Measurements from ENCODE around the gene ITGA8. TPM values are rescaled to one million over a fixed set of nuclear protein-coding genes. Genes with fewer than 3 reads are reported as not detected.
A peak's percentile ranks its signal among the peaks of the same experiment; 100 is the strongest.

Gene ITGA8
- polyA plus RNA-seq, 4 donors = 0.81 to 13.7 (median 2.6) TPM; not detected in 1

GRCh38 chr10:15754937-15755336 lies 35.2 kb upstream of the ITGA8 start:
- Histone ChIP-seq H3K36me3 (ENCODE audit: control insufficient read depth in 3 of 3, insufficient read depth in 2 of 3, low read depth in 1 of 3, low read length in 3 of 3) (no peaks in the 10 kb centered on the region), H3K4me3 (ENCODE audit: low read depth in 1 of 3, low read length in 3 of 3) (no peak overlapping the region), H3K27ac (ENCODE audit: low read depth in 1 of 3, low read length in 2 of 3) (no peak overlapping the region), H3K27me3 (ENCODE audit: control insufficient read depth in 3 of 3, insufficient read depth in 3 of 3, low read length in 3 of 3) (no peaks in the 10 kb centered on the region), H3K9me3 (ENCODE audit: control insufficient read depth in 2 of 2, insufficient read depth in 1 of 2, low read depth in 1 of 2, low read length in 1 of 2) (no peaks in the 10 kb centered on the region), H3K4me1 (ENCODE audit: control insufficient read depth in 3 of 3, insufficient read depth in 2 of 3, low read depth in 1 of 3, low read length in 2 of 3) (no peaks in the 10 kb centered on the region)
- FAIRE-seq = no peak
- DNase-seq = no peak
- 32 to 54% (median 34%) methylated on average over 2 of the region's 2 CpGs for WGBS, 3 donors

GRCh38 chr10:15751046-15751445 lies 31.3 kb upstream of the ITGA8 start:
- Histone ChIP-seq H3K27ac (ENCODE audit: low read depth in 1 of 3, low read length in 2 of 3) (no peak overlapping the region), H3K9me3 (ENCODE audit: control insufficient read depth in 2 of 2, insufficient read depth in 1 of 2, low read depth in 1 of 2, low read length in 1 of 2) (no peaks in the 10 kb centered on the region), H3K36me3 (ENCODE audit: control insufficient read depth in 3 of 3, insufficient read depth in 2 of 3, low read depth in 1 of 3, low read length in 3 of 3) (no peaks in the 10 kb centered on the region), H3K27me3 (ENCODE audit: control insufficient read depth in 3 of 3, insufficient read depth in 3 of 3, low read length in 3 of 3) (no peaks in the 10 kb centered on the region), H3K4me3 (ENCODE audit: low read depth in 1 of 3, low read length in 3 of 3) (no peak overlapping the region), H3K4me1 (ENCODE audit: control insufficient read depth in 3 of 3, insufficient read depth in 2 of 3, low read depth in 1 of 3, low read length in 2 of 3) (no peaks in the 10 kb centered on the region)
- 70 to 88% (median 79%) methylated on average over 5 of the region's 5 CpGs for WGBS, 3 donors
- FAIRE-seq (no peak), DNase-seq (no peak)

- H3K4me1 ChIP-seq (ENCODE audit: control insufficient read depth in 3 of 3, insufficient read depth in 2 of 3, low read depth in 1 of 3, low read length in 2 of 3) = no peaks in the 10 kb centered on the region
- H3K27ac ChIP-seq (ENCODE audit: low read depth in 1 of 3, low read length in 2 of 3) = no peak overlapping the region
- no peak for FAIRE-seq
- H3K27me3 ChIP-seq (ENCODE audit: control insufficient read depth in 3 of 3, insufficient read depth in 3 of 3, low read length in 3 of 3) = no peaks in the 10 kb centered on the region
- WGBS, 3 donors = 31 to 45% (median 37%) methylated on average over 3 of the region's 3 CpGs
- no peak for DNase-seq
- no peaks in the 10 kb centered on the region for H3K36me3 ChIP-seq (ENCODE audit: control insufficient read depth in 3 of 3, insufficient read depth in 2 of 3, low read depth in 1 of 3, low read length in 3 of 3)
- no peaks in the 10 kb centered on the region for H3K9me3 ChIP-seq (ENCODE audit: control insufficient read depth in 2 of 2, insufficient read depth in 1 of 2, low read depth in 1 of 2, low read length in 1 of 2)
- H3K4me3 ChIP-seq (ENCODE audit: low read depth in 1 of 3, low read length in 3 of 3) = no peak overlapping the region
Observed at GRCh38 chr10:15748126-15748525, 28.4 kb upstream of the ITGA8 start.

GRCh38 chr10:15747632-15748031 lies 27.9 kb upstream of the ITGA8 start:
- H3K4me1 ChIP-seq (ENCODE audit: control insufficient read depth in 3 of 3, insufficient read depth in 2 of 3, low read depth in 1 of 3, low read length in 2 of 3) = no peaks in the 10 kb centered on the region
- 56 to 76% (median 71%) methylated on average over 3 of the region's 3 CpGs for WGBS, 3 donors
- no peak for FAIRE-seq
- H3K9me3 ChIP-seq (ENCODE audit: control insufficient read depth in 2 of 2, insufficient read depth in 1 of 2, low read depth in 1 of 2, low read length in 1 of 2) = no peaks in the 10 kb centered on the region
- no peaks in the 10 kb centered on the region for H3K27me3 ChIP-seq (ENCODE audit: control insufficient read depth in 3 of 3, insufficient read depth in 3 of 3, low read length in 3 of 3)
- DNase-seq = no peak
- peak overlapping the region in 1 of 3 donors; percentile 32 for H3K27ac ChIP-seq (ENCODE audit: low read depth in 1 of 3, low read length in 2 of 3)
- H3K4me3 ChIP-seq (ENCODE audit: low read depth in 1 of 3, low read length in 3 of 3) = no peak overlapping the region
- no peaks in the 10 kb centered on the region for H3K36me3 ChIP-seq (ENCODE audit: control insufficient read depth in 3 of 3, insufficient read depth in 2 of 3, low read depth in 1 of 3, low read length in 3 of 3)

- no peak overlapping the region for H3K27ac ChIP-seq (ENCODE audit: low read depth in 1 of 3, low read length in 2 of 3)
- no peaks in the 10 kb centered on the region for H3K4me1 ChIP-seq (ENCODE audit: control insufficient read depth in 3 of 3, insufficient read depth in 2 of 3, low read depth in 1 of 3, low read length in 2 of 3)
- no peaks in the 10 kb centered on the region for H3K27me3 ChIP-seq (ENCODE audit: control insufficient read depth in 3 of 3, insufficient read depth in 3 of 3, low read length in 3 of 3)
- H3K4me3 ChIP-seq (ENCODE audit: low read depth in 1 of 3, low read length in 3 of 3) = no peak overlapping the region
- no peaks in the 10 kb centered on the region for H3K36me3 ChIP-seq (ENCODE audit: control insufficient read depth in 3 of 3, insufficient read depth in 2 of 3, low read depth in 1 of 3, low read length in 3 of 3)
- DNase-seq (peak in 1 of 2 donors; percentile 13), FAIRE-seq (no peak)
- H3K9me3 ChIP-seq (ENCODE audit: control insufficient read depth in 2 of 2, insufficient read depth in 1 of 2, low read depth in 1 of 2, low read length in 1 of 2) = no peaks in the 10 kb centered on the region
- 73 to 88% (median 75%) methylated on average over 1 of the region's 1 CpG for WGBS, 3 donors
Observed at GRCh38 chr10:15745751-15746150, 26.0 kb upstream of the ITGA8 start.

GRCh38 chr10:15744217-15744865 lies 24.6 kb upstream of the ITGA8 start:
- Histone ChIP-seq H3K4me3 (ENCODE audit: low read depth in 1 of 3, low read length in 3 of 3) (no peak overlapping the region), H3K9me3 (ENCODE audit: control insufficient read depth in 2 of 2, insufficient read depth in 1 of 2, low read depth in 1 of 2, low read length in 1 of 2) (no peaks in the 10 kb centered on the region), H3K36me3 (ENCODE audit: control insufficient read depth in 3 of 3, insufficient read depth in 2 of 3, low read depth in 1 of 3, low read length in 3 of 3) (no peaks in the 10 kb centered on the region), H3K4me1 (ENCODE audit: control insufficient read depth in 3 of 3, insufficient read depth in 2 of 3, low read depth in 1 of 3, low read length in 2 of 3) (no peaks in the 10 kb centered on the region), H3K27ac (ENCODE audit: low read depth in 1 of 3, low read length in 2 of 3) (no peak overlapping the region), H3K27me3 (ENCODE audit: control insufficient read depth in 3 of 3, insufficient read depth in 3 of 3, low read length in 3 of 3) (no peaks in the 10 kb centered on the region)
- DNase-seq (peak; percentile 35 to 44), FAIRE-seq (no peak)
- 28 to 49% (median 33%) methylated on average over 7 of the region's 7 CpGs for WGBS, 3 donors

GRCh38 chr10:15743443-15743842 lies 23.7 kb upstream of the ITGA8 start:
- DNase-seq (no peak), FAIRE-seq (no peak)
- Histone ChIP-seq H3K27me3 (ENCODE audit: control insufficient read depth in 3 of 3, insufficient read depth in 3 of 3, low read length in 3 of 3) (no peaks in the 10 kb centered on the region), H3K4me3 (ENCODE audit: low read depth in 1 of 3, low read length in 3 of 3) (no peak overlapping the region), H3K4me1 (ENCODE audit: control insufficient read depth in 3 of 3, insufficient read depth in 2 of 3, low read depth in 1 of 3, low read length in 2 of 3) (no peaks in the 10 kb centered on the region), H3K27ac (ENCODE audit: low read depth in 1 of 3, low read length in 2 of 3) (no peak overlapping the region), H3K36me3 (ENCODE audit: control insufficient read depth in 3 of 3, insufficient read depth in 2 of 3, low read depth in 1 of 3, low read length in 3 of 3) (no peaks in the 10 kb centered on the region), H3K9me3 (ENCODE audit: control insufficient read depth in 2 of 2, insufficient read depth in 1 of 2, low read depth in 1 of 2, low read length in 1 of 2) (no peaks in the 10 kb centered on the region)
- WGBS, 3 donors = 70 to 90% (median 77%) methylated on average over 2 of the region's 2 CpGs

GRCh38 chr10:15742836-15743235 lies 23.1 kb upstream of the ITGA8 start:
- Histone ChIP-seq H3K4me3 (ENCODE audit: low read depth in 1 of 3, low read length in 3 of 3) (no peak overlapping the region), H3K36me3 (ENCODE audit: control insufficient read depth in 3 of 3, insufficient read depth in 2 of 3, low read depth in 1 of 3, low read length in 3 of 3) (no peaks in the 10 kb centered on the region), H3K9me3 (ENCODE audit: control insufficient read depth in 2 of 2, insufficient read depth in 1 of 2, low read depth in 1 of 2, low read length in 1 of 2) (no peaks in the 10 kb centered on the region), H3K27ac (ENCODE audit: low read depth in 1 of 3, low read length in 2 of 3) (no peak overlapping the region), H3K27me3 (ENCODE audit: control insufficient read depth in 3 of 3, insufficient read depth in 3 of 3, low read length in 3 of 3) (no peaks in the 10 kb centered on the region), H3K4me1 (ENCODE audit: control insufficient read depth in 3 of 3, insufficient read depth in 2 of 3, low read depth in 1 of 3, low read length in 2 of 3) (no peaks in the 10 kb centered on the region)
- DNase-seq (no peak), FAIRE-seq (no peak)
- WGBS, 3 donors = 83 to 89% (median 88%) methylated on average over 3 of the region's 3 CpGs

GRCh38 chr10:15742102-15742501 lies 22.4 kb upstream of the ITGA8 start:
- WGBS, 3 donors = 51 to 62% (median 51%) methylated on average over 5 of the region's 5 CpGs
- no peak for DNase-seq
- H3K4me3 ChIP-seq (ENCODE audit: low read depth in 1 of 3, low read length in 3 of 3) = no peak overlapping the region
- no peak for FAIRE-seq
- no peaks in the 10 kb centered on the region for H3K36me3 ChIP-seq (ENCODE audit: control insufficient read depth in 3 of 3, insufficient read depth in 2 of 3, low read depth in 1 of 3, low read length in 3 of 3)
- no peaks in the 10 kb centered on the region for H3K9me3 ChIP-seq (ENCODE audit: control insufficient read depth in 2 of 2, insufficient read depth in 1 of 2, low read depth in 1 of 2, low read length in 1 of 2)
- no peak overlapping the region for H3K27ac ChIP-seq (ENCODE audit: low read depth in 1 of 3, low read length in 2 of 3)
- no peaks in the 10 kb centered on the region for H3K4me1 ChIP-seq (ENCODE audit: control insufficient read depth in 3 of 3, insufficient read depth in 2 of 3, low read depth in 1 of 3, low read length in 2 of 3)
- H3K27me3 ChIP-seq (ENCODE audit: control insufficient read depth in 3 of 3, insufficient read depth in 3 of 3, low read length in 3 of 3) = no peaks in the 10 kb centered on the region

Measured in small intestine (tissue), 7 donors.